Measurements from ENCODE around the gene HOXB3. TPM values are rescaled to one million over a fixed set of nuclear protein-coding genes. Genes with fewer than 3 reads are reported as not detected.
A peak's percentile ranks its signal among the peaks of the same experiment; 100 is the strongest.

HOXB3 gene
- total and polyA plus RNA-seq, 2 of the 4 experiments (the other 2 are of a cell fraction) = 6.3 to 59.6 TPM

- peak overlapping the region; percentile 91 for H3K56ac ChIP-seq (ENCODE audit: extremely low read depth, insufficient read depth, low read length)
- peaks cover 5% of the 10 kb centered on the region for H4K20me1 ChIP-seq (ENCODE audit: insufficient read depth, low read length)
- peaks cover 23% of the 10 kb centered on the region for H3K4me1 ChIP-seq (ENCODE audit: control insufficient read depth, insufficient read depth, low read length)
- peak overlapping the region; percentile 93 for H2BK120ac ChIP-seq (ENCODE audit: low read depth, low read length)
- BruUV-seq (replicated peaks) = no TSS peak
- H2BK20ac ChIP-seq (ENCODE audit: low read depth, low read length) = peak overlapping the region; percentile 29; the same call in 1 of the 2 replicates
- peak overlapping the region; percentile 68 for H2AK9ac ChIP-seq (replicated peaks; ENCODE audit: low read depth, low read length, poor library complexity)
- DNase-seq (no peak), ATAC-seq (ENCODE audit: low read depth) (no peak)
- intact Hi-C loops (cut with micrococcal nuclease) (loop anchor here (2.0 kb wide), 1 partner anchor 20 kb away; no protein-coding TSS in a partner anchor), dilution Hi-C loops (cut with HindIII; ENCODE audit: low sequenced_read_pairs, unreplicated experiment) (no loop called here), in situ Hi-C loops (cut with MboI; ENCODE audit: low sequenced_read_pairs) (no loop called here)
- H3K23ac ChIP-seq (ENCODE audit: low read depth, low read length) = peak overlapping the region; percentile 99
- H4K8ac ChIP-seq (ENCODE audit: low read depth in 2 of 2, low read length in 2 of 2) = peak overlapping the region; percentile 77 to 78
- H3K27ac ChIP-seq (ENCODE audit: insufficient read depth, low read length) = peak overlapping the region; percentile 98
- peak overlapping the region; percentile 71 for H4K5ac ChIP-seq (ENCODE audit: low read depth, low read length)
- peak overlapping the region; percentile 40; the same call in 1 of the 2 replicates for H2AK5ac ChIP-seq (ENCODE audit: low read depth, low read length)
- peak overlapping the region; percentile 59 for H3K18ac ChIP-seq (ENCODE audit: low read depth, low read length)
- peak overlapping the region; percentile 99 for H2BK5ac ChIP-seq (ENCODE audit: low read depth, low read length, poor library complexity, severe bottlenecking)
- WGBS, 2 experiments (ENCODE audit: extremely low coverage in 2 of 2, insufficient read length in 1 of 2) = 0% methylated on average over 1 of the region's 8 CpGs; no CpG with 5 or more reads in 1 of the 2 experiments
- no peak overlapping the region; the same call in 2 of the 3 replicates for H2BK15ac ChIP-seq (ENCODE audit: low read depth, low read length)
- ChIA-PET POLR2A (ENCODE audit: unreplicated experiment) (interaction anchor here (1.1 to 1.3 kb wide), 2 partner anchors 15 to 91 kb away, joined by 3 read pairs; no protein-coding TSS in a partner anchor), CTCF (interaction anchor here (1.0 kb wide), 1 partner anchor 44 kb away, joined by 3 read pairs; no protein-coding TSS in a partner anchor)
- peak overlapping the region; percentile 96 for H3K9ac ChIP-seq (ENCODE audit: low read depth, low read length)
- no peaks in the 10 kb centered on the region for H3K9me3 ChIP-seq (ENCODE audit: control insufficient read depth, insufficient read depth, low read length)
- H2AFZ ChIP-seq (replicated peaks; ENCODE audit: low read length, poor library complexity) = no peak overlapping the region
- H3K4me3 ChIP-seq (ENCODE audit: insufficient read depth, low read depth, low read length) = peak overlapping the region; percentile 31
- H4K91ac ChIP-seq (ENCODE audit: insufficient read depth, low read depth, low read length) = peak overlapping the region; percentile 65
- peak overlapping the region; percentile 96 for H3K4me2 ChIP-seq (ENCODE audit: low read depth, low read length)
- peak overlapping the region; percentile 100 for H3K14ac ChIP-seq (replicated peaks; ENCODE audit: low read depth, low read length)
- H3K79me1 ChIP-seq (ENCODE audit: low read depth in 1 of 2, low read length in 2 of 2) = no peaks in the 10 kb centered on the region
- H3K36me3 ChIP-seq (ENCODE audit: control insufficient read depth, insufficient read depth, low read length) = peaks cover 56% of the 10 kb centered on the region
- no peaks in the 10 kb centered on the region for H3K27me3 ChIP-seq (ENCODE audit: control insufficient read depth, insufficient read depth, low read length)
- no peaks in the 10 kb centered on the region for H3K9me1 ChIP-seq (ENCODE audit: insufficient read depth, low read length)
- TF ChIP-seq CHD1 (IDR thresholded peaks at IDR 0.05; ENCODE audit: low read depth, low read length) (no peak), POLR2A (IDR thresholded peaks at IDR 0.05; ENCODE audit: low read depth, low read length) (no peak), SMC3 (IDR thresholded peaks at IDR 0.05; ENCODE audit: low read depth, low read length) (no peak), BHLHE40 (IDR thresholded peaks at IDR 0.05; ENCODE audit: low read depth, low read length) (no peak), MAFK (IDR thresholded peaks at IDR 0.05; ENCODE audit: low read depth, low read length) (no peak), MXI1 (IDR thresholded peaks at IDR 0.05; ENCODE audit: borderline replicate concordance, low read depth, low read length) (no peak), RCOR1 (IDR thresholded peaks at IDR 0.05; ENCODE audit: insufficient replicate concordance, low read length) (no peak)
- peak overlapping the region; percentile 73 for H3K4ac ChIP-seq (ENCODE audit: low read depth, low read length)
These were observed 15.5 kb downstream of the HOXB3 start for GRCh38 chr17:48574505-48575065.
